Motor neuron (in vitro differentiated cells): Measurements from ENCODE around the gene UPF2. TPM values are rescaled to one million over a fixed set of nuclear protein-coding genes. Genes with fewer than 3 reads are reported as not detected.

Experiments
- ATAC-seq, 8 experiments: fragments of 200-7000 bp; cut with Tn5 transposase; replicated peaks in 6 of 8; 2 replicates each; pipeline ENCODE4 v1.8.0; 2021; ENCODE audit warnings: mild to moderate bottlenecking in 8 of 8, moderate library complexity in 8 of 8
- H3K27ac ChIP-seq, 2 donors: fragments of 250-450 bp; sonication (Bioruptor Pico); 2 replicates each; pipeline ENCODE4 v1.9.0; 2021; ENCODE audit warnings: antibody characterized with exemption in 2 of 2, mild to moderate bottlenecking in 2 of 2, moderate library complexity in 1 of 2
- H3K4me1 ChIP-seq, 2 donors: fragments of 250-450 bp; sonication (Bioruptor Pico); replicated peaks in 1 of 2; 2 replicates each; pipeline ENCODE4 v1.6.1; 2021; ENCODE audit warnings: antibody characterized with exemption in 2 of 2, mild to moderate bottlenecking in 2 of 2, moderate library complexity in 1 of 2
- H3K4me3 ChIP-seq, 5 donors: fragments of 250-450 bp; sonication (Bioruptor Pico); 2 replicates each; pipeline ENCODE4 v1.9.0; 2021; ENCODE audit warnings: antibody characterized with exemption in 5 of 5, mild to moderate bottlenecking in 5 of 5, moderate library complexity in 4 of 5
- WGBS, 10 experiments: fragments of 450-650 bp; shearing (Covaris generic); methylation state at CpG; one replicate each; pipeline ENCODE4 v1.0.0; 2022; 5-methylcytosine and 5-hydroxymethylcytosine counted together
- in situ Hi-C, 9 experiments: fragments of 400-800 bp; cut with MboI; loops; one replicate each; pipeline ENCODE4 v1.15.0; 2021; ENCODE audit warnings: low sequenced_read_pairs in 9 of 9, low pct_unique_long_range_greater_than_20kb in 2 of 9; ENCODE audit not compliant: unreplicated experiment in 9 of 9
- total RNA-seq, 8 experiments: library from RNA; unstranded; fragments of 300-600 nt; gene quantifications; 2 replicates each; pipeline versions ENCODE4 v1.2.3 to v1.2.4, GENCODE V29; 2022

Gene UPF2
- total RNA-seq, 8 experiments from 2014 or later: 14.9 to 38.0 (median 20.5) TPM

DNA sequence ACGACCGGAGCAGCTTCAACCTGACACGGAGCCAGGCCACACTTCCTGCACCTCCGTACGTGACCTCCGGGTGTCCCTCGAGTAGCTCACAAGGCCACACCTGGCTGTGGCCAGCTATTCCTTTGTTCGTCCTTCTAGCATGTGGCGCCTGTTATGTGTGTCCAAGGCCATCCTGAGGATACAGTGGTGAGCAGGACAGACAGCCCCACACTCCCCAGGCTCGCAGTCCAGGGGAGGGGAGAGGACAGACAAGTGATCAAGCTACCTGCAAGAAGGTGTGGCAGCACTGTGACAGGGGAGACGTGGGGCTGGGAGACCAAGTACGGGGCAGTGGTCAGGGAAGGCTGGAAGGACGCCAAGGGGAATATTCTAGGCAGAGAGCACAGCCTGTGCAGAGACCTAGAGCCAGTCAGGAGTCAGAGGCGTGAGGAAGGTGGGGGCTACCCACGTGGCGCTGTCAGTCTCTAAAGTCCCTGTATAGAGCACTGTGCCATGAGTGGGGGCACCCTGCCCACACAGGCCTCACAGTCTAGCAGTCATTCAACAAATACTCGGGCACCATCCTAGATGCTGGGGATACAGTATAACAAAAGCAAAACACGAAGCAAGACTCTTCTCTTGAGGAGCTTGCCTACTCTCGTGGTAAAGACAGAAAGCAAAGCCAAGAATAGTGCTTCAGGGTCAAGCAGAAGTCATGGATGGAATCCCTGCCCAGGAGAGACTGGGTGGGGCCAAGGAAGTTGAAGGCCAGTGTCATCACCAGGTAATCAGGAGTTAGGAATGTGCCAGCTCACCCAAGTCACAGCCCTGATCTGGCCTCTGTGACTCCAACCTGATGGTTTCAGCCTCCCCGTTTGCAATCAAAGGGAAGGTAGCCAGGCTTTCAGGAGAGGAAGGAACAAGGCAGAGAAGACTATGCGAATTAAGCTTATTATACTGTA lies 160.9 kb downstream of the UPF2 start:
- ATAC-seq: peak in 2 of 8 experiments; percentile 12 to 16
- H3K4me3 ChIP-seq: no peak overlapping the region
- H3K27ac ChIP-seq: no peak overlapping the region
- in situ Hi-C loops: no loop called here
- 60 to 94% (median 86%) methylated on average over 1 to 10 of the region's 21 CpGs; no CpG with 5 or more reads in 4 of the 10 experiments for WGBS, 10 experiments
- peaks cover 0 to 5% of the 10 kb centered on the region in 2 donors for H3K4me1 ChIP-seq

DNA sequence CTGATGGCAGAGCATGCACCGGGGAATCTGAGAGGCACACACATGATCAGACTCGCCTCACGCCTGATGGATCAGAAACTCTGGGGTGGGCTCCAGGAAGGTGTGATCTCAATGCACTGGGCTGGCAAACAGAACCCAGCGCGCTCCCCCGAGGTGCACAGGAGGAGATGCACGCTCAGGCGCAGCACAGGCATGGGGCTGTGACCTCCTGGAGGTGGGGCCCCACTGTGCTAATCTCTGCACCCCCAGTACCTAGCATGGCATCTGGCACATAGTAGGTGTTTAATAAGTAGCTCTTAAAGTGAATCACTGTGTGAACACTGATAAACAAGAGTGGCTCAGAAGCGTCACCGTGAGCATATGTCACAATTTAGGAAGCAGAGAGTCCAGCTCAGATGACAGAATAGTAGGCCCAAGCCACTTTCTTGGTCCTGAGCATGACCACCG lies 161.6 kb downstream of the UPF2 start:
- 70 to 100% (median 93%) methylated on average over 2 to 3 of the region's 11 CpGs; no CpG with 5 or more reads in 5 of the 10 experiments for WGBS, 10 experiments
- Histone ChIP-seq H3K27ac (no peak overlapping the region), H3K4me3 (no peak overlapping the region), H3K4me1 (peaks cover 6 to 12% of the 10 kb centered on the region in 2 donors)
- ATAC-seq: no peak
- in situ Hi-C loops: no loop called here

GRCh38 chr10:11880151-11881029 lies 162.2 kb downstream of the UPF2 start:
- Histone ChIP-seq H3K4me3 (no peak overlapping the region), H3K27ac (no peak overlapping the region), H3K4me1 (peaks cover 13 to 19% of the 10 kb centered on the region in 2 donors)
- ATAC-seq: peak in 5 of 8 experiments; percentile 21 to 77 (median 53)
- WGBS, 10 experiments: 66 to 100% (median 93%) methylated on average over 1 to 11 of the region's 32 CpGs; no CpG with 5 or more reads in 2 of the 10 experiments
- in situ Hi-C loops: no loop called here

GRCh38 chr10:11879387-11880094 lies 163.1 kb downstream of the UPF2 start:
- Histone ChIP-seq H3K4me1 (peaks cover 20 to 24% of the 10 kb centered on the region in 2 donors), H3K4me3 (no peak overlapping the region), H3K27ac (no peak overlapping the region)
- 69 to 86% (median 80%) methylated on average over 1 to 10 of the region's 15 CpGs; no CpG with 5 or more reads in 6 of the 10 experiments for WGBS, 10 experiments
- in situ Hi-C loops: no loop called here
- ATAC-seq: no peak

- H3K4me1 ChIP-seq: peaks cover 27 to 30% of the 10 kb centered on the region in 2 donors
- no peak overlapping the region for H3K4me3 ChIP-seq
- WGBS, 10 experiments: 60 to 100% (median 92%) methylated on average over 1 to 7 of the region's 12 CpGs; no CpG with 5 or more reads in 5 of the 10 experiments
- no peak overlapping the region for H3K27ac ChIP-seq
- in situ Hi-C loops: no loop called here
- no peak for ATAC-seq
Observed at GRCh38 chr10:11878776-11879175, 163.8 kb downstream of the UPF2 start.

GRCh38 chr10:11877591-11877905 lies 165.1 kb downstream of the UPF2 start:
- in situ Hi-C loops: no loop called here
- ATAC-seq: no peak
- H3K27ac ChIP-seq: no peak overlapping the region
- H3K4me3 ChIP-seq: no peak overlapping the region
- peaks cover 27 to 30% of the 10 kb centered on the region in 2 donors for H3K4me1 ChIP-seq
- WGBS, 10 experiments: 74 to 100% (median 95%) methylated on average over 1 to 6 of the region's 13 CpGs; no CpG with 5 or more reads in 6 of the 10 experiments

DNA sequence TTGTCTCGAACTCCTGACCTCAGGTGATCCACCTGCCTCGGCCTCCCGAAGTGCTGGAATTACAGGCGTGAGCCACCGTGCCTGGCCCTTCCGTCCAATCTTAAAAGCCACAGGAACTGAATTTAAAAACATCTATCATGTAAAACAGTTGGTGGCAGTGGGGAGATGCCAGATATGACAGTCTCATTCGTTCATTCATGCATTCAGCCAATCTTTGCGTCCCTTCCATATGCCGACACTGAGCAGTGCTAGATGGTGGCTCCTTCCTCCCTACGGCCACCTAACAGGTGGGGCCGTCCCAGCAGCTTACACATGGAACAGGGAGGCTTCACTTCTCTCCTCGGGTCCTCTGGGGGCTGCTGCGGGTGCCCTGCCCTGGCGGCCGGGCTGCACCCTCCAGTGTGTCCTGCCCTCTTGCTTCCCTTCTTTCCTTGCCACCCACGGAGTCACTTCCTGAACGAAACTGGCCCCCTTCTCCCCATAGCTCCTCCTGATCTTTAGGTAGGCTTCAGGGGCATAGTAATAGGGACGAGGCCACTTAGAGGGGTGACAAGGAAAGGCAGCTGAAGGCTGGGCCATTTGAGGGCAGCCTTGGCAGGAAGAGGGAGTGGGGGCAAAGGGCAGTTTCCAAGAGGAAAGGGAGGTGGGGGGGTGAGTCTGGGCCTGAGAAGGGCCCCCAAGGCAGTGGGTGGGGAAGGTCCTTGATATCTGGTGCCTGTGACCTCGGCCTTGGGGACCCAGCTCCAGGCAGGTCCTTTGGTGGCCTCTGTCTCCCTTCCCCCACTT lies 165.6 kb downstream of the UPF2 start:
- Histone ChIP-seq H3K4me1 (peaks cover 27 to 30% of the 10 kb centered on the region in 2 donors), H3K4me3 (no peak overlapping the region), H3K27ac (no peak overlapping the region)
- ATAC-seq: no peak
- in situ Hi-C loops: no loop called here
- 75 to 100% (median 93%) methylated on average over 2 to 8 of the region's 19 CpGs; no CpG with 5 or more reads in 5 of the 10 experiments for whole genome bisulfite sequencing, 10 experiments

DNA sequence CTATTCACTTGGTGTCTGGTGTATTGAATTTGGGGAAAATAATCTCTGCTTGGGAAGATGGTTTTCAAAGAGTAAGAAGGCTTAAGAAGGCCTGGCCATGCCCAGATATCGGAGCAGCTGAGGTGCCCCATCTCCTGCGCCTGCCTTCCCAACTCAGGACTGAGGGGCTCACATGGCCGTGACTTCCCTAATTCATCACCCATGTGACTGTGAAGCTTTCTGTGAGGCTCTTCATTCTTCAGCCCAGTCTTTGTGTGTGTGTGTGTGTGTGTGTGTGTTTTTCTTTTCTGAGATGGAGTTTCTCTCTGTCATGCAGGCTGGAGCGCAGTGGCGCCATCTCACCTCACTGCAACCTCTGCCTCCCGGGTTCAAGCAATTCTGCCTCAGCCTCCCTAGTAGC lies 166.3 kb downstream of the UPF2 start:
- H3K27ac ChIP-seq: peak overlapping the region in 1 of 2 donors; percentile 75
- 74 to 100% (median 90%) methylated on average over 1 to 3 of the region's 6 CpGs; no CpG with 5 or more reads in 5 of the 10 experiments for WGBS, 10 experiments

GRCh38 chr10:11875494-11876281 lies 166.9 kb downstream of the UPF2 start:
- H3K4me3 ChIP-seq: no peak overlapping the region
- WGBS, 10 experiments: 20 to 100% (median 84%) methylated on average over 1 to 7 of the region's 17 CpGs; no CpG with 5 or more reads in 4 of the 10 experiments
- H3K27ac ChIP-seq: peak overlapping the region; percentile 50 to 75
- in situ Hi-C loops: no loop called here
- ATAC-seq: peak; percentile 6 to 98 (median 24)
- H3K4me1 ChIP-seq: peaks cover 27 to 28% of the 10 kb centered on the region in 2 donors

More for the DNA sequence above, 166.3 kb downstream of the UPF2 start:
- no peak overlapping the region for H3K4me3 ChIP-seq
- in situ Hi-C loops: no loop called here
- peaks cover 27 to 30% of the 10 kb centered on the region in 2 donors for H3K4me1 ChIP-seq
- ATAC-seq: no peak

GRCh38 chr10:11874568-11875493 lies 167.8 kb downstream of the UPF2 start:
- in situ Hi-C loops: no loop called here
- WGBS, 10 experiments: 0 to 77% (median 21%) methylated on average over 1 to 11 of the region's 20 CpGs; no CpG with 5 or more reads in 2 of the 10 experiments
- ATAC-seq: peak in 6 of 8 experiments; percentile 8 to 95 (median 92)
- Histone ChIP-seq H3K27ac (peak overlapping the region; percentile 50 to 76), H3K4me1 (peaks cover 27% of the 10 kb centered on the region in 2 donors), H3K4me3 (no peak overlapping the region)
